DLD1 (cell line): ENCODE data around the gene DGKG.

Source experiments
- in situ Hi-C: cut with HindIII; loops from 2 replicates; pipeline ENCODE4 v1.10.0; 2017; ENCODE audit warnings: low sequenced_read_pairs

Gene DGKG

GRCh38 chr3:186181901-186182300 is 180.1 kb downstream of the DGKG start:
- in situ Hi-C loops, result no loop called here

- in situ Hi-C loops, result no loop called here
Measured at GRCh38 chr3:186180891-186181481, 181.0 kb downstream of the DGKG start.

- in situ Hi-C loops, result no loop called here
Measured at GRCh38 chr3:186180151-186180550, 181.9 kb downstream of the DGKG start.

- in situ Hi-C loops, result no loop called here
Measured at GRCh38 chr3:186178412-186178811, 183.6 kb downstream of the DGKG start.

GRCh38 chr3:186176373-186176990 is 185.6 kb downstream of the DGKG start:
- in situ Hi-C loops, result no loop called here

GRCh38 chr3:186173224-186173815 is 188.7 kb downstream of the DGKG start:
- in situ Hi-C loops, result no loop called here

GRCh38 chr3:186172353-186172752 is 189.7 kb downstream of the DGKG start:
- in situ Hi-C loops, result no loop called here

- in situ Hi-C loops, result no loop called here
Measured at GRCh38 chr3:186171521-186171920, 190.5 kb downstream of the DGKG start.

GRCh38 chr3:186170516-186170915 is 191.5 kb downstream of the DGKG start:
- in situ Hi-C loops, result no loop called here

- in situ Hi-C loops, result no loop called here
Measured at GRCh38 chr3:186169379-186169778, 192.7 kb downstream of the DGKG start.

GRCh38 chr3:186168976-186169375 is 193.1 kb downstream of the DGKG start:
- in situ Hi-C loops, result no loop called here

GRCh38 chr3:186167646-186168395 is 194.2 kb downstream of the DGKG start:
- in situ Hi-C loops, result no loop called here

- in situ Hi-C loops, result no loop called here
Measured at GRCh38 chr3:186166491-186167288, 195.3 kb downstream of the DGKG start.

GRCh38 chr3:186166036-186166435 is 196.0 kb downstream of the DGKG start:
- in situ Hi-C loops, result no loop called here

GRCh38 chr3:186165331-186165730 is 196.7 kb downstream of the DGKG start:
- in situ Hi-C loops, result no loop called here

- in situ Hi-C loops, result no loop called here
Measured at GRCh38 chr3:186164696-186165095, 197.3 kb downstream of the DGKG start.

GRCh38 chr3:186162221-186162620 is 199.8 kb downstream of the DGKG start:
- in situ Hi-C loops, result no loop called here

GRCh38 chr3:186160691-186161243 is 201.3 kb downstream of the DGKG start:
- in situ Hi-C loops, result no loop called here

GRCh38 chr3:186154641-186155040 is 207.4 kb downstream of the DGKG start:
- in situ Hi-C loops, result no loop called here

- in situ Hi-C loops, result no loop called here
Measured at GRCh38 chr3:186152889-186153292, 209.1 kb downstream of the DGKG start.

- in situ Hi-C loops, result no loop called here
Measured at GRCh38 chr3:186152361-186152798, 209.7 kb downstream of the DGKG start.
